ENCODE results near the gene CCDC57.
"Not testable (repeated sequence)": the region's sequence is repeated elsewhere in the genome, so short reads cannot be mapped to it uniquely, and the experiment has no call there.

Gene CCDC57

DNA sequence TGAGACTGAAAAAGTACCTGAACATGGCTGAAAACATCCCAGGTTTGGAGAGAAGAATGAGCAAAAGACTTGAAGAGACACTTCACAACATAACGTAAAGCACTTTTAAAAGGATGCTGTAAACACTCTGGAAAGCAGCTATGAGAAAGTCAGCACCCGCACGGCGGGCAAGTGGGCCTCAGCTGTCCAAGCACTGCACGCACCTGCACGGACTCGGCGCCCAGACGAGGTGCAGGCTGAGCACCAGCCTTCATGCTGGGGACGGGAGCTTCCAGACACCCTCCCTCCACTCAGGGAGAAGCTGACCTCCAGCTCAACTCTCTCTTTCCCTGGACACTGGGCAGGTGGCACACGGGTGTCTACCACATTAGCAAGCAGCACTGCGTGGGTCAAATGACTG is 13.1 kb downstream of the CCDC57 start:
- DNase-seq: no peak

DNA sequence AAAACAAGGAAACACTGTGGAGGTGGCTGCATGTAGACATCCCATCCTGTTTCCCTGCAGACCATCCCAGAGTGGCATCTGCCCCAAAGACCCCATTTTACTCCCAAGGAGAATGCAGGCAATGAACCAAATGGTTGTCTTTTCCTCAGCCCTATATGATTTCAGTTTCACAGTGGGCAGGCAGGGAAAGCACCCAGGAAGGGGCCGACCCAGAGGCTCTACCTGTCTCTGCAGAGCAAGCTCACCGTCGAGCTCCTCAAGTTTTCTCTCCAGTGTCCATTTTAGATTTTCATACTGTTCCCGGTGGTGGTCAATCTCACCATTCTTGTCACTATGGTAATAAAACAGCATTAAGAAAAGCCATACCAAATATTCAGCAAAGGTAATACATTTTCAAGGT is 14.6 kb downstream of the CCDC57 start:
- no peak for DNase-seq

DNA sequence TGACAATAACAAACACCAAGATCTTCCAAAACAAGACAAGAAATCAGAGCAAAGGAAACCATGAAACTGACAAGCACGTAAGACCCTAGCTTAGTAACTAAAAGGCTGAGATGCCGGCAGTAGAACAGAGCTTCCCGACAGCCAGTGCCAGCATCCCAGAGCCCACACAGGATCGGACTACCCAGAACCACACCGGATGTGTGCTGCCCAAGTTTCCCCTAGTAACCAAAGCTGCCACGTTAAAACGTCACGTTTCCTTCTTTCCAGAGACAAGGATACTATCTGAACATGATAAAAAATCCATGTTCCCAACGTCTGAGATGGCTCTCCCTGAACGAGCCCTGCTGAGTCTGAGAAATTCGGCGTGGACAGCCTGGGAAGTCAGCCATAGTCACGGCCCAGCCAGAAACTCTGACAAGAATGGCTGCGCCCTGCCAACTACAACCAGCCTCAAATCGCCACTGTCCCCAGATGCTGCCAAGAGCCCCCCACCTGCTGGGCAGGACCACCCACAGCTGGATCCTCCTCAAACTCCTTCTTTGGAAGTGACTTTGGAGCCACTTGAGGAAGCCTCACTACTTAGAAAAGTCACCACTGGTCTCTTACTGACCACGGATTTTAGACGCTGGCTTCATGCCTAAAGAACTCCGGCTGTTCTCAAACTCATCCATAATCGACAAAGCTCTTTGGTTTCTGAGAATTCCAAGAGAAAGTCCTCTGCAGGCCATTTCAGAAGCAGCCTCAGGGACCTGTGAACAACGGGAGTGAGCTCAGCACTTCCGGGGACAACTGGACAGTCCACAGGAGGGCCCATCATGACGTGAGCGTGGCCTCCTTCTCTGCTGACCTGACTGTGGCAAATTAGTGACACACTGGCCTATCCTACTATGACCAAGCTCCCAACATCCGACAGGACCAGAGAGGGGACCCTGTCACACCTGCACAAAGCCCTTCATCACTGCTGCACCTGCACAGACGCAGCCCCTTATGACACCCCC is 16.7 kb downstream of the CCDC57 start:
- DNase-seq: no peak

DNA sequence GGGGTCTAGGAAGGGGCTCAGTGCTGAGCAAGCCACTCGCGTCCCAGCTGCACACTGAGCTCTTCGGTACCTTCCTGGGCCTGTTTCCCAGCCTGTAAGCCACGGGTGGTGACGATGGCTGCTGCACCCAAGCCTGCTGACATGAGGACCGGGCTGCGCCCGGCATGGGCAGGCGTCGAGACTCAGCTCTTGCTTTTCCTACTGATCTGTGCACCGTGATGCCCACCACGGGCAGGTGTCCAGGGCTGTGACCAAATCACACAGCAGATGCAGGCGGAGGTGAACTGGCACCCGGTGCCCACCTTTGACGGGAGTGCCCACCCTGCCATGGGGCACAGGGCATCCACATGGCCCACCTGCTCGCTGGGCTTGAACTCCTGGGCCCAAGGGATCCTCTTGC is 17.9 kb downstream of the CCDC57 start:
- DNase-seq: no peak

DNA sequence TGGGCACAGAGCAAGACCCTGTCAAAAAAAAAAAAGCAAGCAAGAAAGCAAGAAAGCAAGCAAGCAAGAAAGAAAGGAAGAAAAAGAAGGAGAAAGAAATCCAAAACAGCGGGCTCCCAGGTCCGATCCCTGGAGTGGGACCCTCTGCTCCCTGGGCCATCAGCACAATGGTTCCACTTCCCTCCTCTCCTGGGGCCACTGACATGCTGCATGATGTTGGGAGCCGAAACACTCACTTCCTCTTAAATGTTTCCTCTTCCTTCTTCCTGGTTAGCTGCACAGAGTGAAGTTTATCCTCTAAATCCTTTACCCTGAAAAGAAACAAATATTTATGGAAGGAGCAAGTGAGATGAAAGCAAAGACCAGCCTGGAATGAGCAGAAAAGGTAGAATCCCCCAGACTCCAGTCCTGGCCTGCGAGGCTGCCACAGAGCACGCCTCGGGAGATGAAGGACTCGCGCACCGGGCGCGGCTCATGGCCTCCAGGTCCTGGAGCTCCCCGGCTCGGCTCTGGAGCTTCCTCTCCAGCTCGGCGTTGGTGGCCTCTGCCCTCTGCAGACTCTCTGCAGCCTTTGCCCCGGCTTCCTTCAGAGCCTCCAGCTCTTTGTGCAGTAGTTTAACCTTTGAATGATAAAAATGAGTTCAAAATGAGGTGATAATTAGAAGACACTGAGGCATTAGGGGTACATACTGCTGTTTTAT is 19.0 kb downstream of the CCDC57 start:
- no peak for DNase-seq

DNA sequence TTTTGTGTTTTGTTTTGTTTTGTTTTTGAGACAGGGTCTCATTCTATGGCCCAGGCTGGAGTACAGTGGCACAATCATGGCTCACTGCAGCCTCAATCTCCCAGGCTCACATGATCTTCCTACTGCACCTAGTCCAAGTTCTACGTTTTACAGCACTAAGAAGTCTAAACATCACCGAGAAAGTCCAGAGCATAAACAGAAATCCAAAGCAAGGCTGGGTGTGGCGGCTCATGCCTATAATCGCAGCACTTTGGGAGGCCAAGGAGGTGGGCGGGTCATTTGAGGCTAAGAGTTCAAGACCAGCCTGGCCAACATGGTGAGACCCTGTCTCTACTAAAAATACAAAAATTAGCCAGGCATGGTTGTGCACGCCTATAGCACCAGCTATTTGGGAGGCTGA is 19.6 kb downstream of the CCDC57 start:
- not testable (repeated sequence) for DNase-seq

DNA sequence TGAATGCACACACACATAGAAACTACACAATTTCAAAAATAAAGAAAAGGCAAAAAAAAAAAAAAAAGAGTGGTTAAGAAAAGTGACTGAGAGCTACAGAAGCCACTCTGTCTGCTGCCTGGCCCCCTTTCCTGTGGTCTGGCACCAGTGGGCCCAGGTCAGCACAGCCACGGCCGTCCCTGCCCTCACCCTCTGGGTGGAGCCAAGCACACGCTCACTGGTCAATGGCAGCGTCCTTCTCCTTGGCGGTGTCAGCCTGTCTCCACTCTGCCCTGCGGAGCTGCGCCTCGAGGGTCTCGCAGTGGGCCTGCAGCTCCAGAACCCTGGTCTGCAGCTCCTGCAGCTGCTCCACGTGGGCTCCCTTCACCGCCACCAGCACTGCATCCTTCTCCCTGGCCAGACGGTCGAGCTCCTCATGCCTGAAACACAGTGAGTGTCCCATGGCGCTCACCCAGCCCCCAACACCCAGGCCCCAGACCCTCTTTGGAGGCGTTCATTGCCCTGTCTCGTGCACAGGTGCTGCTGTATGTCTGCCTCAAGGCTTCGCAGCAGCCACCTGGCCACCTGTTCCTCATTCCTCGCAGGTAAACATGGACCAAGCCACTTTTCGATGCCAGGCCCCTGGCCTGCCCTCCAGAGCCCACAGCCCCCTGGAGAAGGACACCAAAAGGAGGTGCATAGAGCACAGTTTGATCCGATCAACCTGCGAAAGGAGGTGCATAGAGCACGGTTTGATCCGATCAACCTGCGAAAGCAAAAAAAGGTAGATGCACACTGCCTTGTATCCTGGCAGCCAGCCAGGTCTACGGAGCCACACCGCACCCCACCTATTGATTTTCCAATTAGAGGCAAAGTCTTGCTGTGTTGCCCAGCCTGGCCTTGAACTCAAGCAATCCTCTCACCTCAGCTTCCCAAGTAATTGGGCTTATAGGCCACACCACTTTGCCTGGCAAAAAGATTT is 24.4 kb downstream of the CCDC57 start:
- no peak for DNase-seq

DNA sequence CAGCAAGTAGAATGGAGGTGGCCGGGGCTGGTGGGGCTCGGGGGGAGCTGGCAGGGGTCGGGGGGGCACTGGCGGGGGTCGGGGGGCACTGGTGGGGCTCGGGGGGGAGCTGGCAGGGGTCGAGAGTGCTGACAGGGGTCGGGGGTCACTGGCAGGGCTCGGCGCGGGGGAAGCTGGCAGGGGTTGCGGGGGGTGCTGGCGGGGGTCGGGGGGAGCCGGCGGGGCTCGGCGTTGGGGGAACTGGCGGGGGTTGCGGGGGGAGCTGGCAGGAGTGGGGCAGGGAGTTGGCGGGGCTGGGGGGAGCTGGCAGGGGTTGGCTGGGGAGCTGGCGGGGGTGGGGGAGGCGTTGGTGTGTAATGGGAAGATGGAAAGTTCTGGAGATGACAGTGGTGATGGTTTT is 25.1 kb downstream of the CCDC57 start:
- no peak for DNase-seq

DNA sequence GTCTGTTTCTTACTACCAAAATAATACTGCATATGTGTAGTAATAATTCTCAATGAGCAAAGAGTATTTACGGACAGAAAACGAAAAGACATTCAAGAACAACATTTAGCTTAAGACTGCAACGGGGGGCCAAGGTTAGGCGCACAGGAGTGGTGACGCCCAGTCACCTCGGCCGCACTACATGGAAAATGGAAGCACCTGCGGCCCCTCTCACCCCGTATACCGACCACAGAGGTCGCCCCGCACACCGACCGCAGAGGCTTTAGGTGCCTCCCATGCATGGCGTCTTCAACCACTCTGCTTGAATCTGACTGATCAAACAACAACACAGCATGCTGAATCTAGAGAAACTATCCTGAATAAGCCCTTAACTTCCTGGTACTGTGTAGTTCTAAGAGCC is 26.4 kb downstream of the CCDC57 start:
- no peak for DNase-seq

DNA sequence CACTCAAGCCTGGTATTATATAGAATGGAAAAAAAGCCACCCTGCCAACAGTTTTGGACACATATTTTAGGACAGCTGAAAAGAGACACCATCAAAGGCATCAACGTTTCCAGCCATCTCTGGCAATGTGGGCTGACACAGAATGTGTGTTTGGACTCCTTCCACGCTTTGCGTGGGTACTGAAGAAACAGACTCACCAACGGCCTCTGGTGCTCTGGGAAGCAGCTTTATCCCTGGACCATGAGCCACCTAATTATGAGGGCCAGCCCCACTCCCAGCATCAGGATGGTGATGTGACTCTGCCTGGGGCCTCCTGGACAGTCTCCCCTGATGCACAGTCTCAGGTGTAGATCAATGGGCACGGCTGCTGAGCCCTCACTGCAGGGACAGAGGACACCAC is 27.9 kb downstream of the CCDC57 start:
- no peak for DNase-seq

DNA sequence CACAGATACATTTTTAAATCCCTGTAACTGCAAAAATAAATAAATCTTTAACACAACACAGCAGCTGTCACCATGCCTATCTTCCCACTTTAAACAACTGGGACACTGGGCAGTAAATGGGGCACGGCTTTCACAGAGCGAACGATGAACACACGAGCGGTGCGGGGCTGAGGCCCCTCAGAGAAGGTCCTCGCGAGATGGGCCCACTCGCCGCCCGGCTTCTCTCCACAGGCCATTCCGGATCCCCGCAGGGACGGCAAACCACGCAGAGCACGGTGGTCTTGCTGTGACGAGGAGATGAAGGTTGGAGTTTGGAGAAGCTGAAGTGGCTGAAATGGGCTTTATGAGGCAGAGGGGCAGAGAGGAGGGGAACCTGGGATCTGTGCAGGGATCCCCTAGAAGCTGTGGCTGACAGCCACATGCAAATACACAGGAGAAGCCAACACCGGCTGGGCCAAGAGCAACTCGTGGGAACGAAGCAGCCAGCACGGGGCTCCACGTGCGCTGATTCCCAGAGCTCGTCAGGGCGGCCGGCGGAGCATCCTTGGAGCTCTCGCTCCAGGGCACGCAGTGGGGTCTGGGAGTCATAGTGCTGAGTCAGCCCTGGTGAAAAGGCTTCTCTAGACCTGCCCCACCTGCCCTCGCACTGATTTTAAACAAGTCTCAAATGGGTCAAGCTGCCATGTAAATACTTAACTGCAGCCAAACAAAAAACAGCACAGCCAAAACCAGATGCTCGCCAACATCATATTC is 31.7 kb downstream of the CCDC57 start:
- DNase-seq: no peak

DNA sequence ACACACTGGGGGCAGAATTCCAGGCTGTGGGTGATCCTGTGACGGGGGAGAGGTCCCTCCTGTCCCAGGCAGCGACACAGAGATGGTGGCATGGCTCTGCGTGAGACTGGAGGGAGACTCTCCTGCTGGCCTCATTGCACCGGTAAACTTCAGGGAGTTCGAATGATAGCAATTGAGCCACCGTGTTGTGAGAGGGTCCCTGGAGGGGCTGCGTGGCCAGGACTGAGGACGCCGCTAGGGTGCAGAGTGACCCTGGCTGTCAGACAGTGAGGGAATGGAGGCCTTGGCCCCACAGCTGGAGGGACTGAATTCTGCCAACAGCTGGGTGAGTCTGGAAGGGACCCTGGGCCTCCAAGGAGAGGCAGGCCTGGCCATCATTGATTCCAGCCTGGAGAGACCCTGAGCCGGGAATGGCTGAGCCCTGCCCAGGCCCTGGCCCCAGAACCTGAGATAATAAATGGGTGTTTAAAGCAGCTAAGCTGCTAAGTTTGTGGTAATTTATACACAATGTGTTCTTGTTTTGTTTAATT is 32.6 kb downstream of the CCDC57 start:
- DNase-seq: no peak

DNA sequence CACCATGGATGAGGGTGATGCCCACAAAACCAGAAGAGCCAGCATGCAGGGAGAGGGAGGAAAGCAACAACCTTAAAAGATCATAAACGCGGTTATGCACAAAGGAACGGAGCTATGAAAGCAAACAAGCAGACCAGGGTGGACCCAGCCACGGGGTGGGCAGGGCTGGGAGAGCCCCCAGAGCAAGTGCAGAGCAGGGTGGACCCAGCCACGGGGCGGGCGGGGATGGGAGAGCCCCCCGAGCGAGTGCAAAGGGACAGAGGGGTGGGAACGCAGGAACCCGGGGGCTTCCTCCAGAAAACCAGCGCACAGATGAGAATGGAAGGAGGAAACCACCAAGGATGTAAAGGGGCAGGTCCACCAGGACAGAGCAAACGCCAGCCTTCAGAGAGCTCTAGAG is 33.2 kb downstream of the CCDC57 start:
- no peak for DNase-seq

DNA sequence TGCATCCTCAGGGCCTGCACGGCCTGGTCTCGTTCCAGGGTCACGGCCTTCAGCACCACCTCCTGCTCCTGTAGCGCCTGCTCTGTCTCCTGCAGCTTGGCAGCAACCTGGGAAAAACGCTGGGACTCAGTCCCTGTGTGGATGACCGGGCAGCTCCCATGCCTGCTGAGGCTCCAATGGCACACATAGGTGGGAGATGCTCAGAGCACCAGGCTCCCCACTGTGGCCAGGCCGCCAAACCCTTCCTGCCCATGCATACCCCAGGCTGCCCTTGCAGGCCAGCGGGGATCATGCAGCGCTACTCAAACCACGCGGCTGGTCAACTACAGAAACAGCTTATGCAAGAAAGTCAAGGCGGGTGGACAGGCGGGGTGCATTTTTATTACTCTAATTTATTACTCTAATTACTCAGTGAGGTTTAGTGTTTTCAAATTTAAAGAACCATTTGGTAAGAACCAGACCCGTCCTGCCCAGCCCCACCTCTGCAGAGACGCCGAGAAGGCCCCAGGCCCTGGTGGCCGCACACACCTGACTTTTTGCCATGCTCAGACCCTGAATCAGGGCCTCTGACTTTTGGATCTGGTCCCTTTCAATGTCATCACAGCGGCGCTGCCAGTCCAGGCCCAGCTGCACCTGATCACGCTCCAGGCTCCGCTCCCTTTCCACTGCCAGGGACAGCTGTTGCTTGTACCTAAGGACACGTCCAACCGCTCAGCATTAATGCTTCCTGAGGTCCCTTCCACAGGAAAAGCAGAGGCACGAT is 34.0 kb downstream of the CCDC57 start:
- no peak for DNase-seq

DNA sequence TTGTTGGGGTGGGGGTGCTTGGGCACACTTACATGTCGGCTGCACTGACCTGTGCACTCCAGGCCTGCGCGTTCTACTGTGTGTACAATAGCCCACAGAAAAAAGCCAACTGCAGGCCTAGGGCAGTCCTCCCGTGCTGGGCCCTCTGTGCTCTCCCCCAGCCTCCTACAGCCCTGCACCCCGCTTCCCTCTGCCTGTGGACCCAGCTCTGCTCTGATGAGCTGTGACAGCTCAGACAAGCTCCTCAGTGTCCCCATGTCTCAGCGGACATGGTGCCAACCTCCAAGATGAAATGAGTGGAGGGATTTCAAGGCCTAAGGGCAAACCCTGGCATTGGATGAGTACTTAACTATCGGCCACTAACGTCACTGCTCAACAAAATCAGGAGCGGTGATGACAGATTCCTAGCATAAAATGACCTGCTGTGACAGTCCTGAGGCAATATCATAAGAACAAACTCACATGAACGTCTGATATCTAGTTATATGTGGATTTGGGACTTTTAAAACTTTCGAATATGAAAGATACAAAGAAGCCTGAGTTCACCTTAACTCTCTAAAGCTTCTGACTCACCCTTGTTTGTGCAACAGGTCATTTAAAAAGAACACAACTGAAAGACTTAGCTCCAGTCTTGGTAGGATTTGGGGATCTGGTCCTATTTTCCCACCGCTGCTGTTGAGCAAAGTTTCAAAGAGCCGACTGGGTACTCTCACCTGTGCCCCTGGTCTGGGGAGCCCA is 34.7 kb downstream of the CCDC57 start:
- DNase-seq: no peak

DNA sequence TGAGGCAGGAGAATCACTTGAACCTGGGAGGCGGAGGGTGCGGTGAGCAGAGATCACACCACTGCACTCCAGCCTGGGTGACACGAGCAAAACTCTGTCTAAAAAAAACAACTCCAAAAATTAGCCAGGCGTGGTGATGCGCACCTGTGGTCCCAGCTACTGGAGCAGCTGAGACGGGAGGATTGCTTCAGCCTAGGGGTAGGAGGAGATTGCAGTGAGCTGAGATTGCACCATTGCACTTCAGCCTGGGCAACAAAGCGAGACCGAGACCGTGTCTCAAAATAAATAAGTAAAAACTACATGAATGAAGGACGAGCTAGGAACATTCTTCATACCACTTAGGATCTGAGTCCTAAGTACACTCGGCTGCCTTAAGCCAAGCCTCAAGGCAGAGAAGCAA is 35.4 kb downstream of the CCDC57 start:
- DNase-seq: no peak

DNA sequence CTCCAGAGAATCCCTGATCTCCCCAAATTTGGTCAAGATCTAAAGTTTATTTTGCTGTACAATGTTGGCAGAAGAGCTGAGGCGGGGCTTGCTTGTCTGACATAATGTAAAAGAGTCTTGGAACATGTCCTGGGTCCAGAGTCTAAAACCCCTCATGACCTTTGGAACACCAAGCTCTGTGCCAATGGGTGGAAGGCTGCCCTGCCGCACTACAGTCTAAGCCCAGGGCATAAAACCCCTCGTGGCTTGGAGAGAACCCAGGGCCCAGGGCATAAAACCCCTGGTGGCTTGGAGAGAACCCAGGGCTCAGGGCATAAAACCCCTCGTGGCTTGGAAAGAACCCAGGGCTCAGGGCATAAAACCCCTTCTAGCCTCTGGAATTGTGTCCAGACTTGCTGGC is 36.7 kb downstream of the CCDC57 start:
- DNase-seq: no peak

DNA sequence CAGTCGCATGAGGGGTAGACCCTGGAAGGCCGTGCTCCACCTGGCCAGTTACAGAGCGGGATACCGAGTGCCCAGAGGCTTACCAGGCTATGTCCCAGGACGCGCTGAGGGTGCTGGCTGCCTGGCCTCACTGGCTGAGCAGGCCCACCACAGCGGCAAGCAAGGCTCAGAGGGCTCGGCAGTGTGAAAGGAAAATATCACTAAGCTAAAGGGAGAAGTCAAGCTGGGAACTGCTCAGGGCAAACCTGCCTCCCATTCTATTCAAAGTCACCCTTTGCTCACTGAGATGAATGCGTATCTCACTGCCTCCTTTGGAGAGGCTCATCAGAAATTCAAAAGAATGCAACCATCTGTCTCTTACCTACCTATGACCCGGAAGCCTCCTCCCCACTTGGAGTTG is 37.4 kb downstream of the CCDC57 start:
- no peak for DNase-seq

DNA sequence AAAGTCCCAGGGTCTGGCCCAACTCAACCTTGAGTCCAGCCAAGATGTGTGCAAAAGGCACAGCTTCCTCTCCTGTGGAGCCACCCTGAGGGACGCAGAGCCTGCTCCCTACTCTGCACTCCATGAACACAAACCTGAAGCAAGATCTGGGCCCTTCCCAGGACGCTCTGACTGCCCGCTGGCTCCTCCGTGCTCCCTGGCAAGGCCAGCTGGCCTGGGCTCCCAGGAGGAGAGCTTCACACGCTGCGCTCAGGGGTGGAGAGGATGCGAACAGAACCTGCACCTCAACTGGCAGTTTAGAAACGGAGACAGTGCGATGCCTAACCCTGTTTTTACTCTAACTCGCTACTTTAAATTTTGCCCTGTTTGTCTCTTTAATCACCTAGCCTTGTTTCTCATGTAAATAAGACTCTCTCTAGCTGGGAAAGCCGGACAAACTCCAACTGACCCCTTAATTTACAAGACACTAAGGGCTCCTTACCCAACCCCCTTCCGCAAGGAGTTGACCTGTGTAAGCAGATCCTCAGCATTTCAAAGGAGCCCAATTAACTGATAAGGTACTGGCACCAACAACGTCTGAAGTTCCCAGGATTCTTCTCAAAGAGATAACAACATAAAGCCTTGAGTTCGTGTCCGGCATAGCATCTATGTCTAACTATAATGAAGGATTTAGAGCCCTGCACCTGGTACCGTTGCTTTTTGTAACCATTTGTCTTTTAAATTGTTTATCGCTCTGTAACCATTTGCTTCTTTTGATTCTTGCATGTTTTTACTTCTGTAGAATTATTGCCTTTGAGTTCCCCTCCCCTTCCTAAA is 38.4 kb downstream of the CCDC57 start:
- not testable (repeated sequence) for DNase-seq
